GM19455 (cell line): Measurements from ENCODE around the gene KRT82.

Experiments
- ATAC-seq: cut with Tn5 transposase; IDR thresholded peaks from one replicate; pipeline ENCODE4 v1.9.1; 2021; ENCODE audit not compliant: unreplicated experiment

KRT82 gene

DNA sequence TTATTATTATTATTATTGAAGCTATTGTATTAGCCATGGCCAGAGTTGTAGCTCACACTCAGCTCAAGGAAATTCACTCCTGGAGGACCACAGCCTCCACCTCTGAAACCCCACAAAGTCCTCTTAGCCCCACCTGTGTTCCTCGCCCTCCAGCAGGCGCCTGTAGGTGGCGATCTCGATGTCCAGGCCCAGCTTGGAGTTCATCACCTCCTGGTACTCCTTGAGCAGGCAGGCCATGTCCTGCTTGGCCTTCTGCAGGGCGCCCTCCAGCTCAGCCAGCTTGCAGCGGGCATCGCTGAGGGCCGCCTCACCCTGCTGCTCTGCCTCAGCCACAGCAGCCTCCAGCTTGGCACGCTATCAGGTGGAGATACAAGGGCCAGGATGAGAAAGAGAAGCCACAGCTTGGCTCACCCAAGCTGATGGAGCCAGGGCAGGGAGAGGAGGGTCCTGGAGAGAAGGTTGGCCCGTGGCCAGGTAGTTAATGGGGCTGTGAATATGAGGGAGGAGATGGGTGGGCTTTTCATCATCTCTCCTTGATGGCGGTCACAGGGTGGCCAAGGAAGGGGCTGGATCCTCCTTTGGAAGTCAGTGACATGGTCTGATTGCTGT, 43.9 kb downstream of the KRT82 start:
- no peak for ATAC-seq

DNA sequence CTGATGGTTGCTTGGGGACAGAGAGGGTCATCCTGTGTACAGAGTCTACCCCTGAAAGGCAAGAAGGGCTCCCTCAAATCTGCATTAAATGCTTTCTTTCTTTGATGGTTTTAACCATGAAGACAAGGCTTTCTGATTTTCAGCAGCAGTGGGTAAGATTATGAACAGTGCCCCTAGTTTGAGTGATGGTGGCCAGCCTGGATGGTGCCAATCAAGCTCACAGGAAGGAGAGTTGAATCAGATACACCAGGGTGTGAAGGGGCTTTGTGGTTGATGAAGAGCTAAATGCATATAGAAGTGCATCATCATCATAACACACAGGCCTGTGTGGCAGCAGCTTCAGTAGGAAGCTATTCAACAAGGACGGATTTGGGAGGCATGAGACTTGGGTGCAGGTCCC, 44.6 kb downstream of the KRT82 start:
- no peak for ATAC-seq

DNA sequence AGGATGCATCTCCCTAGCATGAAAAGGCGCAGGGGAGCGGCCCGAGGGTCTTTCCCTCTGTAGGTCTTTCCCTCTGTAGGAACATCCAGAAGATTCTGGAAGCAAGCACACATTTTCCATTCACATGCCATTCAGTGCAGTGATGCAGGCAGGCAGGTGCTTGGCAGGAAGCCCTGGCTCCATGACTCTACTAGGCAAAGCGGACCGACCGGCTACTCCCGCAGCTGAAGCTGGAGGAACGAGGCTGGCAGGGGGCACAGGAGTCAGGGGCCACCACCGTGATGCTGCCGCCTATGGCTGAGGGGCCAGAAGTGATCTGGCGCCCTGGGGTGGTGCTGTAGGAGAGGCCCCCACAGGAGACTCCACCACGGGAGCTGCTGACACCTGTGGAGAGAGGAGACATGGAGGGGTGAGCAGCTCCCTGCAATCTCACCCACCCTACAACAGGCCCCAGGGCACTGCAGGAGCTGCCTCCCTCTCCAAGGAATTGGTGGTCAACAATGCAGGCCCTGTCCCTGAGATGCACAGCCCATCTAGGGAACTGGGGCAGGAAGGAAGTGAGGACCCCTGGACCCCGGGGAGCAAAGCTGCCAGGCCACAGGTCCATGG, 45.4 kb downstream of the KRT82 start:
- ATAC-seq = no peak

DNA sequence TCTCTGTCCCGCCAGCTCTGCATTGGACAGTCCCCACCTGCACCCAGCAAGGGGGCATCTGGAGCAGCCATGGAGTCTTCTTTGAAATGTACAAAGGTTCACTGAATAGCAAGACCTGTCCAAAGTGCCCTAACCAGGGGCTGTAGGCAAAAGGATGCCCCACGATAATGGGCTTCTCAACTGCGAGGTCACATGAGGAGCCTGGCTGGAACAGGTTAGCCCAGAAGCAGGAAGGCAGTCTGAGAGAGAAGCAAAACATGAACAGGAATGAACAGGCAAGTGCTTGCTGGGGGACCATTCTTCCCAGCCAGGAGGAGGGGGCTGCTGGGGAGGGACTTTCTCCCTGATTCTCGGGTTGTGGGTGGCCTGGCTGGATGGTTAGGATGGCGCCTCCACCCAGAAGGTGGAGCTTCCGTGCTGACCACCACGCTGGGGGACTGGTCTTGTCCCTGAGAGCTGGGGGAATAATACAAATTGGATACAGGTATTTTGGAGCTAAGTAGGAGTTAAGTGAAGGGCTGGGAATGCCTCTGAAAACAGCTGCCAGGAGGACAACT, 46.0 kb downstream of the KRT82 start:
- ATAC-seq = no peak

DNA sequence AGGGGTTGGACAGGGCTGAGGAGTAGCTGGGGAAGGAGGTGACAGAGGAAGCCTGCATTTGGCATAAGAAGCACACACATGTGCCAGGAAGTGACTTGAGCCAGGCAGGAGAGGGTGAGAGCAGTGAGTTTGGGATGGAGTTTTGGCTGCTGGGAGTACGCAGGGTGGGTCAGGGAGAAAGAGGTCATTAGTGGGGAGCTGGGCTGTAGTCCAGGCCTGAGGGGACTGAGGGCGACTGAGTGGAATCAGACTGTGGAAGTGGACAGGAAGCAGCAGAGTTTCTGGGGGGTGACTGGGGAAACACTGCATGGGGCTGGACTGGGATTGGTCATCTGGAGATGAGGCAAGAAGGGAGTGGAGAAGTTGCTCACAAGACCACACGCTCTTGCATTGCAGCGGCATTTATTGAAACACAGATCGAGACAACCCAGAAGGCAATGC, 46.5 kb downstream of the KRT82 start:
- no peak for ATAC-seq

DNA sequence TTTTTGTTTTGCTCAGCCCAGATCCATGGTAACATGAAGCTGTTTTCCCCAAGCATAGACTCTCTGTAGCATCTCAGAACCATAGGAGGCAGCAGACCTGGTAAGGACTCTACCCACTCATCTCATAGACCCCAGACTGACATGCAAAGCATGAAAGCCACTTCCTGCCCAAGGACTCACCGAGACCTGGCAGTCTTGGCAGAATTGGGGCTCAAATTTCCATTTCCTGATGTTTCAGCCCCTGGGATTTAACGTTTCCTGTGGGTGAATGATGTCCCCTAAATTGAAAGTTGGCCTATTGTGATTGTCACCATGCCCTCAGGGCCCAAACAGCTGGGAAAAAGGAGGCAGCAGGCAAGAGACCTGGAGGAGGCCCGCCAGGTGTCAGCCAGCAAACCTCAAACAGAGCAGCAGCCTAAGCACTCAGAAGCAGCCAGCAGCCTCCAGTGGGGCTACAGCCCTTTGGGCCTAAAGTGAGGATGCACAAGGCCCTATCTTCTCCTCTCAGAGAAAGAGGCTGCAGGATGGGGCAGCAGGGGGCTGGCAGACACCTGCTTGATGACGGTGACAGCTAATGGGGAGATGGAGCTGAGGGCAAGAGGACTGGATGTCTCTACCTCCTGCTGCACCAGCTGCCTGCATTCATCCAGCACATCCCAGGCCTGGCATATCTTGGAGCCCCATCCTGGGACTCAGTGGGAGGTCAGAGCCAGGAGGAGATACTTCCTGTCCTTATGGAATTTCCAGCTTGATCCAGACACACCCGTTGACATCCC, 47.4 kb downstream of the KRT82 start:
- ATAC-seq = peak; percentile 93

DNA sequence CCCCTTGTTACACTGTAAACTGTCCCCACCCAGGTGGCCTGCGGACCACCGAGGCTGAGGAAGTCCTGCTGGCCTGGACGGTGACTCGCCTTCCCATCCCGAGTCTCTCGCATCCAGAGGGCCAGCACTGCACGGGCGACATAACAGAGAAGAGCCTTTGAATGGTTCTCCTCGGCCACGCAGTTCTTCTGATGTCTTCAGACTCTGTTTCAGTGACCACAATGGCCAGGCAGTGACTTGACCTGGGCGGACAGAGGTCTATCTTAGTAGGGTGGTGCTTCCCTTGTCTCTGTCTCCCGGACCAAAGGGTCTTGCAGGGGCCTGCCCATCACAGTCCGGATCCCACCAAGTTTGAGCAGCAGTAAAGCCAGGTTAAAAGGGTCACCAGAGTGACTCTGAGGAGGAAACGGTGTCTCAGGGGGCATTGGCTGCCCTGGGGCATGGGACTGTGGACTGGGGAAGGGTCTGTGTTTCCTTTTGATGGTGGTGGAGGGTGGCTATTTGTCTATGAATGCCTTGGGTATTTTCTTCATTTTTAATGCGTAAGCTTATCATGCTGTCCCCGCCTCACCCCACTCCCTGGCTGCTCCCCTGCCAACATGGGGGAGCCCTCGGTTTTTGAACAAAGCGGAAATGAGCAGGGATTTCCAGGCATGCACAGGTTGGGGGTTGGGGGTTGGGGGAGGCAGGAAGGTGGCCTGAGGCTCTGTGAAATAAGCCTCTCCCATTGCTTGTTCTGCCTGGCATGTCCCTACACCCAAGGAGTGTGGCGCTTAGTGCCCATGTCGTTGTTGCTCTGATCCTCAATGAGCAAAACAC, 49.2 kb downstream of the KRT82 start:
- no peak for ATAC-seq

DNA sequence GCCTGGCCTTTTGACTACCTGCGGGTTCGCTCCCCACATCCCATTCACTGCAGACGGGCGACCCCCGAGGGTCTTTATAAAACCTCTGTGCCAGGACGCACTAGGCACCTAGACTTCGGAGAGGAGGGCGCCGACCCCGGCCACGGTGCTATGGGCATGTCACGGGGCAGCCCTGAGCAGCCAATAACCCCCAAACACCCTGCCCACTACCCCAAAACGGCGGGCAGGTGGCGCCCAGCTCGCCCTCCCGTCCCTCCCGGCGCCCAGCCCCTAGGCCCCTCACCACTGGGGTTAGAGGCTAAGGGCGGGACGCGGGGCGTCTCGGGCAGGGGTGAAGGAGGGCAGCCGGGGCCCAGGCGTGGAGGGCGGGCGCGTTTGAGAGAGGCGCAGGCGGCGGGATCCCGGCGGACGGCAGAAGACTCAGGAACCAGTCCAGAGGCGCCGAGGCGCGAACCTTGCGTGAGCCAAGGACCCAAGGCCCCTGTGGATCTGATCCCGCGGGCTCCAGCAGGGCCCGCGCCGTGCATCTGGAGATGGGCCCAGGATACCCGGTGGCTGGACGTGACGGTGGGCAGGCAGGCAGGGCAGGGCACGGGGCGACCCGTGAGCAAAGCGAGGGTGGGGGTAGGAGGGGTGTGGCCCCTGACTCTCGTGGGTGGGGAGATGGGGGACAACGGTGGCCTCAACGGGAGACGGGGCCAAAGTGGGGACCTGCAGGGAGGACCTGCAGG, 49.9 kb downstream of the KRT82 start:
- ATAC-seq = no peak

DNA sequence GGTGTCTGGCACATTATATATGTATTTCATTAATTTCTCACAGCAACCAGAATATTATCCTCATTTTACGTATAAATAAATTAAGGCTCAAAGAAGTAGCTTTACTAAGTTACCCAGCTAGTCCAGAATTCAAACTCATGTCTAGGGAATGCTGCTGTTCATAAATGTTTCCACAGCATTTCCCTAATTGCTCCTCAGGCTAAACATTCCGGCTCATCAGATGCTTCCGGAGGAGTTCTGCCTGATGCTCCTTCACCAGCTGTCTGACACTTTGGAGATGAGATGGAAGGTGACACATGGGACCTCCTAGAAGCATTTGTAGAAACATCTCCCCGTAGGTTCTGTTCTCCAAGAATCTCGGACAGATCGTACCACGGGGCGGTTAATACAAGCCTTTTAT, 51.0 kb downstream of the KRT82 start:
- no peak for ATAC-seq

DNA sequence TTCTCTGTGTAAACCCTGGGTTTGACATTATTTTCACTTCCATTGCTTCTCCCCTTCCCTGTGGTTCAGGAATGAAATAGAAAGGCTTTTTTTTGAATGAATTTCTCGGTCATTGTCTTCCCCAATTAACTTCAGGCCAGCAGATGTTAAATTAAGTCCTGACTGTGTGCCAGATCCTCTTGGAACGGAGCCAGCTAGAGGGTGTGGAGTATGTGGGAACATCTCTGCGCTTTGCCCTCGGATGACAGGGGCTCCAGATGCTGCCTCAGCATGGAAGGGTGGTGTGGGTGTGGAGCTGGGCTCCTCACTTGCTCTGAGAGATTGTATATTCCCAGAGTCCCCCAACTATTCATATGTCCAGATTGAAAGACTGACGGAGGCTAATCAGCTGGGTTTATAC, 51.9 kb downstream of the KRT82 start:
- no peak for ATAC-seq

DNA sequence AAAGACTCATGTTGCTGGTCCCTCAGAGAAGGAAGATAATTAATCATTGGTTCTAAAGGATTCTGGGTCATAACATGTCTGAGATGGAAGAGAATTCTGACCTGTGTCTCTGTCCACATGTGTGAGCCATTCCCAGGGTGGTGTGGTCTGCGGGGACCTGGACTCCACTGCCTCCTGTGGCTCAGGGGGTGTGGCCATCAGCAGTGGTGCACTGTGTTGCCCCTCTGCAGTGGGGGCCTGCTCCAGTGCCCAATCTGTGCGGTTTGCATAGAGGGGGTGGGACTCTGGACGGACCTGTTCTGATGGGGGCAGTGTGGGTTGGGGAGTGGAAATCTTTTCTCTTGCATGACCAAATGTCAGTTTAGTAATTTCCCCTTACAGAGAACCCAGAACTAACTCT, 52.4 kb downstream of the KRT82 start:
- no peak for ATAC-seq

DNA sequence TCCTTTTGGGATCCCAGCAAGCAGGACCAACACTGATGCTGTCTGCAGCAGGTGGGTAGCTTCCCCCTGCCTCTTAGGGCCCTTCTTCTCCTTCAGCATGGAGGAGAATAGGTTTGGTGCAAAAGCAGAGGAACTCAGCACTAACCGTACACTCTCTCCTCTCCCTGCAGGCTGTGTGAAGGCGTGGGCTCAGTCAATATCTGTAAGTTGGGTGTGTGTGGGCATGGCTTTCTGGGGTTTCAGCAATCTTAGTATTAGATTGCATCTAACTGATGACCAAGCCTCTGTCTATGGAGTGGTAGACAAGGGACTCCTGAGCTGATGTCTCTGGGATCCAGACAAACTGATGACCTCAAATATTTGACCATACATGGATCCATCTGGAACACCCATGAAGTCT, 53.2 kb downstream of the KRT82 start:
- no peak for ATAC-seq

DNA sequence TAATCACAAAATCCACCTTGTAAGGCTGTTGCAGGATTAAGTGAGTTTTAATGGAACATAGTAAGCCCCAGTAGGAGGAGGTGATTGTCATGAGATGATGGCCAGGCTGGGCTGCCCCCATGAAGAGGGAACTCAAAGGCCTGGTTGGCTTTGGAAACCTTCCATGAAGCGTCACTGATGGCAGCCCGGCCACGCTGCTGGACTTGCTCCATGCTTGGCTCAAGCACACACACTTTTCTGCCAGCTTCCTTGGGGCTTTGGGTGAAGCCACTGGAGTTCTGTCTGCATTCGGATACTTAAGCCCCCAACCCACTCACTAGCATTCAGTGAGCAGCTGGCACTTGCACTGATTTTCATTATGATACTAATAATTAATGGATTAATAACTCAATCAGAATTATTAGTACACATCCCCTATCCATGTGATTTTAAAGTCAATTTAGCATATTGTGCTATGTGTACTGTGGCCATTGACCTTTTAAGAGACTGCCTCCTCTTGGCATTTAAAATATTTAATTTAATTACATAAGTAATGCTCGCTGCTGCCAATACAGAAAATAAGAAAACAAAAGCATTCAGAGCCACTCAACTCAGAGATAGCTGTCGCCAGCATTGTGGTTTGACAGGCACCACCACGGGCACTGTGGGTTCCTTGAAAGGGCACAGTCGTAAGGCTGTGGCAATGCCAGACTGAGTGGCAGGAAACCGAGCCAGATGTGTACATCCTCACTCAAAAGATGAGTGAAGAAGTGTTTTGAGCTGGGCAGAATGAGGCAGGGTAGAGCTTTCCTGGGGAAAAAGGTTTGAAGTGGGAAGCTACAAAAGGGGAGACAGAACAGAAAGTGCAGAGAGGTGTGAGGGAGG, 54.7 kb downstream of the KRT82 start:
- ATAC-seq = no peak

DNA sequence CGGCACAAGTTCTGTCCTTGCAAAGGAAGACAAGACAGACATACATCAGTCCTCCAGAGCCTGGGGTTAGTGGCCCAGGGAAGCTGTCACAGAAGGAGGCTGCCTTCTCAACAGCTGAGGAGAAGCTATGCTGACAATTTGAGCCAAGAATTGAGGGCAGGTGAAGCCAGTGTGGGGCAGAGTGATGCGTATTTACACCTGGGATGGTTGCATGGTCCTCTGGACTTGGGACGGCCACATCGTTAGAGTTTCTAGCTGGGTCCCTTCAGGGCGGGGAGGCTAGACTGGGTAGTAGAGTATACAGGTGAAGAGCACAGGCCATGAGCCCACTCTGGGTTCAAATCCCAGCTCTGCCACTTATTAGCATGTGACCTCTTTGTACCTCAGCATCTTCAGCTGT, 55.3 kb downstream of the KRT82 start:
- no peak for ATAC-seq

DNA sequence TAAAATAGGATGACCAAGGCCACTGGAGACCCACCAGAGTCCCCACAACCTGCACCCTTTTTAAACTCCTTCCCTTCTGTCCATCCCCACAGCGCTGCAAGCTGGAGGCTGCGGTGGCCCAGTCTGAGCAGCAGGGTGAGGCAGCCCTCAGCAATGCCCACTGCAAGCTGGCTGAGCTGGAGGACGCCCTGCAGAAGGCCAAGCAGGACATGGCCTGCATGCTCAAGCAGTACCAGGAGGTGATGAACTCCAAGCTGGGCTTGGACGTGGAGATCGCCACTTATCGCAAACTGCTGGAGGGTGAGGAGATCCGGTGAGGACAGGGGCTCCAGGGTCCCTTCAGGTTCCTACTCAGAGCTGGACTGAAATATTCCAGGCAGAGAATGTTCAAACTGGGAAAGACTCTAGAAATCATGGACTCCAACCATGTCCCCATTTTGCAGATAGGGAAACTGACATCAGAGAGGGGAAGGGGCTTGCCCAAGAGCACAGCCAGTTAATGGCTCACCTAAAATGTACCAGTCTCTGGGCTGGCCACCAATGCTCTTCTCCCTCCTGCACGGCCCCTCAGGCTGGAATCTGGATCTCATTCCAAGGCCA, 56.0 kb downstream of the KRT82 start:
- ATAC-seq = no peak

DNA sequence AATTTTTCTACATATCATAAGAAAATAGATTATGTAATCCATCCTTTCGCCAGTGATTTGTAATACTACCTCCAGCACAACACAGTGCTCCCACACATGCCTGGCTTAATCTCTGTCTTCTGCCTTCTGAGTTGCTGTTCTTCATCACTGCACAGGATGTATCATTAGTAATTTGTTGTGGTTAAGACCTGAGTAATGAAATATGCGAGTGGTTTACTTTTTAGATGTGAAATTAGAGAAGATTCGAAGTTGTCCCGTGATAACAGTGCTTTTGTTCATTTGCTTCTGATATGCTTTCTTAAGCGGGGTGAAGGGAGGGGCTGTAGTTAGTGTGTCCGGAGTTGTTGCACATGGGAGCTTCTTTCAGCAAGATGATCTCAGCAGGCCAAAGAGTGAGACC, 56.9 kb downstream of the KRT82 start:
- ATAC-seq = no peak

DNA sequence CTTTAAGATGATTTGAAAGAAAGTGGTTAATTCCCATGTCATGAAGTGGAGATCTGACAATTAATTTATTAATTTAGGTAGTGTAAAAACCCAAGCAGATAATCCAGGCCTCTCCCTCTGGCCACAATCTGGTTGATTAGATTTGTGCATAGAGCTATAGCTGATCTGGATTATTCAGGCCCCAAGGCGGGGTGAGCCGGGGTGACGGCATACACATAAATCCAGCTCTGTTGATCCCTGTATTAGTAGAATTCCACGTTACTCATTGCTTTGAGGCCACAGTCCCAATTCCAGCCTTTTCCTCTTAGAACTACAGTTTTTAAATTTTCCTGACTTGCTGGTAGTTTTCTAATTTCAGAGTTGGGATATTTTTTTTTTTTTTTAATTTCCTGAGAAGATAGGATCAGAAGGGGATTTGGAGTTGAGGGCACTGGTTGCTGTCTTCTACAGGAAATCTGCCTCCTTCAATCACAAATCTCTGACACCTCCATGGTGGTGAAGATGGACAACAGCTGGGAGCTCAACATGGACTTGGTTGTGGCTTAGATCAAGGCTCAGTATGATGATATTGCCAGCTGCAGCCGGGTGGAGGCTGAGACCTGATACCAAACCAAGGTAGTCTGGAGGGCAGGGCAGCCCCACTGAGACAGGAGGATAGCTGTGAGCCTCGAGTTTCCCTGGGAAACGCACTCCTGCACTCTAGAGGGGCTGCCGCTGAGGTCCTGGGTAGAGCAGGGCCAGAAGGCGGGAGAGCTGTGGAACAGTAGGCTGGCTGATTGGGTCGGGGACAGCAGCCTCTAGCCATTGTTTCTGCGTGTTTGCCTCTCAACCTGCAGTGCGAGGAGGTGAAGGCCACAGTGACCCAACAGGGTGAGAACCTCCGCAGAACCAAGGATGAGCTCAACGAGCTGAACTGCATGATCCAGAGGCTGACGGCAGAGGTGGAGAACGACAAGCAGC, 58.3 kb downstream of the KRT82 start:
- no peak for ATAC-seq

DNA sequence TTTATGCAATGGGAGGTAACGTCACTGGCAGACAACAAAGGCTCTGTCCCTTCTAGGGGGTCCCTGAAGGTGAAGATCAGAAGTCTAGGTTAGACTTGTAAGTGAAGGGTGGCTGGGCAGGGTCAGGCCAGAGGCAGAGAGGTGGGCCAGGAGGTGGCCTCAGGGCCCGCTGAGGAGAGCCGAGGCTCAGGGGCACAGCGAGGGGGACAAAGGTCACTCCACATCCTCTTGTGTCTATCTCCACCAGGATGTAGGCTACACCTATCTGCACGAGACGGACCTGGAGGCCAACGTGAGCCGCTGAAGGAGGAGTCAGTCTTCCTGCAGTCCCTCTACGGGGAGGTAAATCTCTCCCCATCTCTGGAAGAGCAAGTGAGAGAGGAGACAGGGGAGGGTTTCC, 59.1 kb downstream of the KRT82 start:
- no peak for ATAC-seq
